ENCODE data around the gene RNF123.

RNF123 gene

DNA sequence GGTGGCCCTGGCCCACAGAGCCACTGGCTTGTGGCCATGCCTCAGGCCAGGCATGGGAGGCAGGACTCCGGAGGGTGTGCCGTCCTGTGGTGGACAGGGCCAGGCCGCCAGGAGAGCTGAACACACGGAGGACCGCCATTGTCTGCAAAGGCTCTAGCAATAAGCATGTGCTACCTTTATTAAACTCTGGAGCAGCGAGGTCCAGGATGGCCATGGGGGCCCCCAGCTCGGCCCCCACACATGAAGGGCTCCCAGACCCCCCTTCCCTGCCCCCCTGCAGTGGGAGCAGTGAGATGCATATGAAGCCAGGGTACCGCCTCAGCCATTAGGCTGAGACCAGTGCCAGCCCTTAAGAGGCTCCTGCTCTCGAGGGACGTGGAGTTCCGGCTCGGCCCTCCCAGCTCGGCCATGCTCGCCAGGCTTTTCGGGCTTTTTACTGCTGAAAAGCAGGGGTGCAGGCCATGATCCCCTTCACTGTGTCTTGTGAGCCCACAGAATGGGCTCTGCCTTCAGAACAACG is 27.4 kb downstream of the RNF123 start:
- no peak for DNase-seq (ENCODE audit: low read depth)
- no peak for TF ChIP-seq MYC (IDR thresholded peaks at IDR 0.05; ENCODE audit: low read depth, low read length)
- TF ChIP-seq, protein P1, sequence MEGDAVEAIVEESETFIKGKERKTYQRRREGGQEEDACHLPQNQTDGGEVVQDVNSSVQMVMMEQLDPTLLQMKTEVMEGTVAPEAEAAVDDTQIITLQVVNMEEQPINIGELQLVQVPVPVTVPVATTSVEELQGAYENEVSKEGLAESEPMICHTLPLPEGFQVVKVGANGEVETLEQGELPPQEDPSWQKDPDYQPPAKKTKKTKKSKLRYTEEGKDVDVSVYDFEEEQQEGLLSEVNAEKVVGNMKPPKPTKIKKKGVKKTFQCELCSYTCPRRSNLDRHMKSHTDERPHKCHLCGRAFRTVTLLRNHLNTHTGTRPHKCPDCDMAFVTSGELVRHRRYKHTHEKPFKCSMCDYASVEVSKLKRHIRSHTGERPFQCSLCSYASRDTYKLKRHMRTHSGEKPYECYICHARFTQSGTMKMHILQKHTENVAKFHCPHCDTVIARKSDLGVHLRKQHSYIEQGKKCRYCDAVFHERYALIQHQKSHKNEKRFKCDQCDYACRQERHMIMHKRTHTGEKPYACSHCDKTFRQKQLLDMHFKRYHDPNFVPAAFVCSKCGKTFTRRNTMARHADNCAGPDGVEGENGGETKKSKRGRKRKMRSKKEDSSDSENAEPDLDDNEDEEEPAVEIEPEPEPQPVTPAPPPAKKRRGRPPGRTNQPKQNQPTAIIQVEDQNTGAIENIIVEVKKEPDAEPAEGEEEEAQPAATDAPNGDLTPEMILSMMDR (IDR thresholded peaks at IDR 0.05; ENCODE audit: low read depth, low read length): no peak
- TF ChIP-seq POLR2A (IDR thresholded peaks at IDR 0.05; ENCODE audit: extremely low read depth, insufficient read length): no peak
- TF ChIP-seq, protein P2, sequence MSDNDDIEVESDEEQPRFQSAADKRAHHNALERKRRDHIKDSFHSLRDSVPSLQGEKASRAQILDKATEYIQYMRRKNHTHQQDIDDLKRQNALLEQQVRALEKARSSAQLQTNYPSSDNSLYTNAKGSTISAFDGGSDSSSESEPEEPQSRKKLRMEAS (IDR thresholded peaks at IDR 0.05; ENCODE audit: low read depth, low read length): no peak
- H3K4me3 ChIP-seq (ENCODE audit: low read depth, low read length): no peak overlapping the region

DNA sequence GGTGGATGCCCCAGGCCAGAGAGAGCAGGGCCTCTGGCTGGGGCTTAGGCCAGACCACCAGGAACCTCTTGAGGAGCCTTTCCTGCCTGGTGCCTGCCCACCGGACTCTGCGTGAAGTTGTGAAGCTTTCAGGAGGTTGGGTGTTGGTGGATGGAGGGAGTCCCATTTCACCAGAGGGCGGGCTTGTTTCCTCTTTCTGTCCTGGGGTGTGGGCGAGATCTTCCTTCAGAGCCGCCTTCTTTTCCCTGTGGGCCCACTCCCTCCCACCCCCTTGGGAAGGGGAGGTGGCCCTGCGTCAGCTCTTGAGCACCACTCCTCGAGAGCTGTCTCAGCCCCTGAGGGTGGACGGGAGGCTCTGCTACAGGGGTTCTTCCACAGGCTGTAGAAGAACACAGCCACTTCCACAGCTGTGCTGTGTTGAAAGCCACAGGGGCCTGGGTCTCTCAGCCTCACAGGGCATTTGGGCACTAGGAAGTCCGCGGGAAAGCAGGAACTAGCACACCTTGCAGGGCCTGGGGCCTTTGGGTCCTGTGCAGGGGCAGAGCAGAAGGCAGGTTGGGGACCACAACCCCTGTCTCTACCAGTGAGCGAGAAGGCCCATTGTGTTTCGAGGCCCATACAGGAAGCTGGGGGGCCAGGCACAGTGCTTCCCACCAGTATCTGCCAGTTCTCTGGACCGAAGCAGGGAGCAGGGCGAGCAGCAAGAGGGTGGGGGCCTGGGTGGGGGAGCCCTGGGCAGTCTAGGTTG is 28.0 kb downstream of the RNF123 start:
- H3K4me3 ChIP-seq (ENCODE audit: low read depth, low read length): no peak overlapping the region
- TF ChIP-seq, protein P1 (IDR thresholded peaks at IDR 0.05; ENCODE audit: low read depth, low read length): no peak
- TF ChIP-seq MYC (IDR thresholded peaks at IDR 0.05; ENCODE audit: low read depth, low read length): no peak
- TF ChIP-seq, protein P2 (IDR thresholded peaks at IDR 0.05; ENCODE audit: low read depth, low read length): no peak
- TF ChIP-seq POLR2A (IDR thresholded peaks at IDR 0.05; ENCODE audit: extremely low read depth, insufficient read length): no peak
- no peak for DNase-seq (ENCODE audit: low read depth)

GRCh38 chr3:49717959-49718857 is 28.9 kb downstream of the RNF123 start:
- no peak for DNase-seq (ENCODE audit: low read depth)
- TF ChIP-seq, protein P2 (IDR thresholded peaks at IDR 0.05; ENCODE audit: low read depth, low read length): no peak
- TF ChIP-seq, protein P1 (IDR thresholded peaks at IDR 0.05; ENCODE audit: low read depth, low read length): no peak
- TF ChIP-seq POLR2A (IDR thresholded peaks at IDR 0.05; ENCODE audit: extremely low read depth, insufficient read length) (no peak), MYC (IDR thresholded peaks at IDR 0.05; ENCODE audit: low read depth, low read length) (no peak)
- H3K4me3 ChIP-seq (ENCODE audit: low read depth, low read length): no peak overlapping the region

GRCh38 chr3:49718858-49719213 is 29.5 kb downstream of the RNF123 start:
- no peak for DNase-seq (ENCODE audit: low read depth)
- H3K4me3 ChIP-seq (ENCODE audit: low read depth, low read length): no peak overlapping the region
- TF ChIP-seq, protein P2 (IDR thresholded peaks at IDR 0.05; ENCODE audit: low read depth, low read length): no peak
- TF ChIP-seq, protein P1 (IDR thresholded peaks at IDR 0.05; ENCODE audit: low read depth, low read length): no peak
- TF ChIP-seq POLR2A (IDR thresholded peaks at IDR 0.05; ENCODE audit: extremely low read depth, insufficient read length): no peak
- no peak for TF ChIP-seq MYC (IDR thresholded peaks at IDR 0.05; ENCODE audit: low read depth, low read length)

DNA sequence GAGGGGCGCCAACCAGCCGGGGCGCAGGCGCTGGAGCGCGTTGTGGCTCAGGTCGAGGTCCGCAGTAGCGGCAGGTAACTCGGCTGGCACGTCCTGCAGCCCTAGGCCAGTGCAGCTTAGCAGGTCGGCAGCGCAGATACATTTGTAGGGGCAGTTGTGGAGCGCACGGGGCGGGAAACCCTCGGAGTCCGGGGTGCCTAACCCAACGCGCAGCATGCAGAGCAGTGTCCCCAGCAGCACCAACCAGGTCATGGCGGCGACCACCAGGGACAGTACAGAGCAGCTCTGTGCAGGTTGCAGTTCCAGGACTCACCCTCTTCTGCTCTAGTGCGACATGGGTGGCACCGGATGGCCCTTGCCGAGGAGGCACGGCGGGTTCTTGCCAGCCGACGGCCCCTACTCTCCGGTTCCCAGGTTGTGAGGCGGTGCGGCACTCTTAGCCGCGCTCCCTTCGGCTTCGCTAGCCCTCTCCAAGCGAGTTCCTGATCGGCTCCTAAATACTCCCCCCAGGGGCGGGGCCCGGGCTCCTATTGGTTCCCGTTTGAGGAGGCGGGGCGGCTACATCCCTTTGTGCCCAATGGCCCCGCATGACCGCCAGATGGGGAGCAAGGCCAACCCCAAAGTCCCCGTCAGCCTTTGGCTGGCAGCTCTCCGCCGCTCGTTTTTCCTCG is 30.0 kb downstream of the RNF123 start, which contains the start of gene AMIGO3:
Gene AMIGO3, minus strand, starts transcription at position 471 of the 671 bp plus-strand sequence. Its CDS starts 219 bp downstream, at position 252.
- TF ChIP-seq, protein P2 (IDR thresholded peaks at IDR 0.05; ENCODE audit: low read depth, low read length): no peak
- TF ChIP-seq, protein P1 (IDR thresholded peaks at IDR 0.05; ENCODE audit: low read depth, low read length): no peak
- no peak for TF ChIP-seq MYC (IDR thresholded peaks at IDR 0.05; ENCODE audit: low read depth, low read length)
- no peak for TF ChIP-seq POLR2A (IDR thresholded peaks at IDR 0.05; ENCODE audit: extremely low read depth, insufficient read length)

More for the DNA sequence above, 30.0 kb downstream of the RNF123 start, which contains the start of gene AMIGO3:
- no peak within 1 kb of the TSS for H3K4me3 ChIP-seq (ENCODE audit: low read depth, low read length)
- peak; percentile 70 for DNase-seq (ENCODE audit: low read depth)

Measured in NB4 (cell line).